ENCODE results near the gene VPS4A. TPM values are rescaled to one million over a fixed set of nuclear protein-coding genes. Genes with fewer than 3 reads are reported as not detected.
"Not testable (repeated sequence)": the region's sequence is repeated elsewhere in the genome, so short reads cannot be mapped to it uniquely, and the experiment has no call there.

The VPS4A gene
- total RNA-seq, 1 donor from 2014 or later: 27.4 TPM

DNA sequence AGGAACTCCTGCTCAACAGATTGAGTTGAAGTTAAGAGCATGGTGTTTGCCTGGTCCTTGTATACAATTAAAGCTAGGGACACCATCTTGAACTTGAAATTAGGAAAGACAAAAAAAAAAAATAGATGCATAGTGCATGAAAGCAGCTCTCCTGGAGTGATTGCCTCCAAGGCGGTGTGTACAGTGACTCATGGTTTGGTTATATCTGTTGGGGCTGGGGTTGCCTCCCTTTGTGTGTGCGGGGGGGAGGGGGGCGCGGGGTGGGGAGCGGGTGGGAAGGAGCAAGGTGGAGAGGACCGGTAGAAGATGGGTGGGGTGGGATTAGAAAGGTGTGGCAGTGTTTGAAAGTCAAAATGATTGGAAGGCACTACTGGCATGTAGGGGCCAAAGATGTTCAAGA is 37.1 kb downstream of the VPS4A start:
- TF ChIP-seq, protein P1, sequence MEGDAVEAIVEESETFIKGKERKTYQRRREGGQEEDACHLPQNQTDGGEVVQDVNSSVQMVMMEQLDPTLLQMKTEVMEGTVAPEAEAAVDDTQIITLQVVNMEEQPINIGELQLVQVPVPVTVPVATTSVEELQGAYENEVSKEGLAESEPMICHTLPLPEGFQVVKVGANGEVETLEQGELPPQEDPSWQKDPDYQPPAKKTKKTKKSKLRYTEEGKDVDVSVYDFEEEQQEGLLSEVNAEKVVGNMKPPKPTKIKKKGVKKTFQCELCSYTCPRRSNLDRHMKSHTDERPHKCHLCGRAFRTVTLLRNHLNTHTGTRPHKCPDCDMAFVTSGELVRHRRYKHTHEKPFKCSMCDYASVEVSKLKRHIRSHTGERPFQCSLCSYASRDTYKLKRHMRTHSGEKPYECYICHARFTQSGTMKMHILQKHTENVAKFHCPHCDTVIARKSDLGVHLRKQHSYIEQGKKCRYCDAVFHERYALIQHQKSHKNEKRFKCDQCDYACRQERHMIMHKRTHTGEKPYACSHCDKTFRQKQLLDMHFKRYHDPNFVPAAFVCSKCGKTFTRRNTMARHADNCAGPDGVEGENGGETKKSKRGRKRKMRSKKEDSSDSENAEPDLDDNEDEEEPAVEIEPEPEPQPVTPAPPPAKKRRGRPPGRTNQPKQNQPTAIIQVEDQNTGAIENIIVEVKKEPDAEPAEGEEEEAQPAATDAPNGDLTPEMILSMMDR (IDR thresholded peaks at IDR 0.05; ENCODE audit: borderline replicate concordance): no peak
- H3K4me1 ChIP-seq: no peaks in the 10 kb centered on the region
- H3K27me3 ChIP-seq (ENCODE audit: low read depth): no peaks in the 10 kb centered on the region
- no peaks in the 10 kb centered on the region for H3K9me3 ChIP-seq (replicated peaks)
- H3K36me3 ChIP-seq: peaks cover 33% of the 10 kb centered on the region
- H3K4me3 ChIP-seq: no peak overlapping the region
- intact Hi-C loops (cut with micrococcal nuclease): no loop called here
- DNase-seq: no peak
- H3K27ac ChIP-seq (replicated peaks): no peak overlapping the region

DNA sequence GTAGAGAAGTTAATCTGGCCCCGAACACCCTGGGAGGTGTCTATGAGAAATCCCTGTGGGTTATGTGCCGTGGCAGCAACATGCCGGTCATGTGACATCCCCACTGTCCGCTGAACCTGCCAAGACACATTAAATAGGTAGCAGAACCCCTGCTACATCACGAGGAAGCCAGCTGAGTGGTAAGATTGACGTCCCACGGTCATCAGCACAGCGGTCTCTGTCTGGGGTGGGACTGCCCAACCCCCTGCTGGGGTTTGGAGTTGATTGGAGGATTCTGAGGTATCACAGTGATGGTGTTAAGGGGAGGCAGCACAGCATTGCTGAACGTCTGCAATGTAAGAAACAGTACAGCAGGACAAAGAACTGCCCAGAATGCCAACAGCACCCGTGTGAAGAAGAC is 38.4 kb downstream of the VPS4A start:
- TF ChIP-seq, protein P1 (IDR thresholded peaks at IDR 0.05; ENCODE audit: borderline replicate concordance): no peak
- no peaks in the 10 kb centered on the region for H3K9me3 ChIP-seq (replicated peaks)
- H3K36me3 ChIP-seq: peaks cover 27% of the 10 kb centered on the region
- H3K27me3 ChIP-seq (ENCODE audit: low read depth): no peaks in the 10 kb centered on the region
- no peak overlapping the region for H3K4me3 ChIP-seq
- no peak overlapping the region for H3K27ac ChIP-seq (replicated peaks)
- H3K4me1 ChIP-seq: no peaks in the 10 kb centered on the region
- intact Hi-C loops (cut with micrococcal nuclease): no loop called here
- no peak for DNase-seq

DNA sequence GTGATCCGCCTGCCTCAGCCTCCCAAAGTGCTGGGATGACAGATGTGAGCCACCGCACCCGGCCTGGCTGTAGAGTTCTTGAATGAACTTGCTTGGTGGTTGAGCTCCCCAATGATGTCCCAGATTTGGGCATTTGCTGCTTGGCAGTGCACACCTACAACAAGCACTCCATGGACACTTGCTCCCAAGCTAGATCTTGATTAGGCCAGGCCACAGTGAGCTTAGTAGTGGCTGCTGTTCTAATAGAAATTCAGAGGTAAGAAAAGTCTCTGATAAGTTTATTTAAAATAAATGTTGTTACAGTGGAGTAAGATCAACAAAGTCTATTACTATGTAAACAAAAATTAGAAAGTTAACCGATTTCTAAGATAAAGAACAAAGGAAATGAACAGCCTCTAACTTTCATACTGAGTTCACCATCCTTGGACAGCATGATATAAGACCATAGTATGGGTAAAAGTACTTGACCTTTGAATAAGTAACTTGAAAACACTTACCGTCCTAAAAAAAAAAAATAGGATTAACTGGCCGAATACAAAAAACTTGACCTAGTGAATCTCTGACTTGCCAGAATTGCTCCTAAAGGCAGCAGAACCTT is 39.5 kb downstream of the VPS4A start:
- H3K9me3 ChIP-seq (replicated peaks): no peaks in the 10 kb centered on the region
- no peaks in the 10 kb centered on the region for H3K27me3 ChIP-seq (ENCODE audit: low read depth)
- no peak for DNase-seq
- H3K4me3 ChIP-seq: no peak overlapping the region
- no peak overlapping the region for H3K27ac ChIP-seq (replicated peaks)
- H3K4me1 ChIP-seq: no peaks in the 10 kb centered on the region
- TF ChIP-seq, protein P1 (IDR thresholded peaks at IDR 0.05; ENCODE audit: borderline replicate concordance): no peak
- peaks cover 27% of the 10 kb centered on the region for H3K36me3 ChIP-seq
- intact Hi-C loops (cut with micrococcal nuclease): no loop called here

DNA sequence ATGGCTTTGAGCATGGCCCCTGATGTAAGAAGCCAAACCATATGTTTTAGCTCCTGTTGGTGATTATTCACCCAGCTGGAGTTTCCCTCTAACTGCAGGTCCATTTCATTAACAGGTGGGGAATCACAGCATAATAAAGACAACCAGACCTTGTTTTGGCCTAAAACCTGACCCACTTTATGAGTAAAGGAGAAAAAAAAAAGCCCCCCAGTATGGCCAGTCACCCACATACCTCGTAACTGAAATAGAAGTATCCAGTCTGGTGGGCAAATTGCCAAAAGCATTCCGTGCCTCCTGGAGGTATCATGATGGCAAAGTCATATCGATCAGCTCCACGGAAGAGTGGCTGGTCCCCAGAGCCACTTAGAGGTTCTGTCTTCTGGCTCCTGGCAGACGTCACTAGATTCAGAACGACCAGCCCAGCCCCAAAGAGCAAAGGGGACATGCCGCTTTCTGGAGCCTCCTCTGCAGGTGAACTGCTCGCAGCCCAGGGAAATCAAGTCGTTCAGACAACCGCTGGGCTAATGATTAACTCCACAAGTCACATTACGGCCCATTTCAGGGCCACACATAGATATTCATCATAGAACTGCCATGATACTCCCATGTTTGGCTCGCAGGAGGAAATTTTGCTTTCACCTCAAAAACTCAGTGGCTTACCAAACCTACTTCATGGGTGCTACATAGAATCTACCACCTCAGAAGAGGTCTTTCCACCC is 40.3 kb downstream of the VPS4A start, which contains the start of gene TMED6:
Gene TMED6 (minus strand): TSS at position 478 of the 719 bp plus-strand sequence. CDS start 33 bp downstream, at position 445.
- TF ChIP-seq, protein P1 (IDR thresholded peaks at IDR 0.05; ENCODE audit: borderline replicate concordance): no peak
- no peaks in the 10 kb centered on the region for H3K9me3 ChIP-seq (replicated peaks)
- H3K27ac ChIP-seq (replicated peaks): no peak within 1 kb of the TSS
- H3K27me3 ChIP-seq (ENCODE audit: low read depth): no peaks in the 10 kb centered on the region
- peaks cover 27% of the 10 kb centered on the region for H3K36me3 ChIP-seq
- intact Hi-C loops (cut with micrococcal nuclease): no loop called here
- H3K4me3 ChIP-seq: no peak within 1 kb of the TSS
- no peaks in the 10 kb centered on the region for H3K4me1 ChIP-seq
- no peak for DNase-seq

DNA sequence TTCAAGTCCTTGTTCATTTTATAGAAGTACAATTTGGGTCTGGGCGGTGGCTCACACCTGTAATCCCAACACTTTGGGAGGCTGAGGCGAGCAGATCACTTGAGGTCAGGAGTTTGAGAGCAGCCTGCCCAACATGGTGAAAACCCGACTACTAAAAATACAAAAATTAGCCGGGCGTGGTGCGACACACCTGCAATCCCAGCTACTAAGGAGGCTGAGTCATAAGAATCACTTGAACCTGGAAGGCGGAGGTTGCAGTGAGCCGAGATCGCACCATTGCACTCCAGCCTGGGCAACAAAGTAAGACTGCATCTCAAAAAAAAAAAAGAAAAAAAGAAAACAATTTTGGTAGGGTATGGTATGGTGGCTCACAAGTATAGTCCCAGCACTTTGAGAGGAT is 48.9 kb downstream of the VPS4A start:
- DNase-seq; H3K4me1 ChIP-seq; intact Hi-C loops (cut with micrococcal nuclease); H3K9me3 ChIP-seq (replicated peaks); H3K27me3 ChIP-seq (ENCODE audit: low read depth); H3K4me3 ChIP-seq; H3K27ac ChIP-seq (replicated peaks): not testable (repeated sequence)
- peaks cover 31% of the 10 kb centered on the region for H3K36me3 ChIP-seq

- intact Hi-C loops (cut with micrococcal nuclease): no loop called here
- TF ChIP-seq, protein P1 (IDR thresholded peaks at IDR 0.05; ENCODE audit: borderline replicate concordance): no peak
- H3K36me3 ChIP-seq: peaks cover 64% of the 10 kb centered on the region
- no peak overlapping the region for H3K4me3 ChIP-seq
- DNase-seq: no peak
- H3K27me3 ChIP-seq (ENCODE audit: low read depth): no peaks in the 10 kb centered on the region
- H3K4me1 ChIP-seq: no peaks in the 10 kb centered on the region
- H3K27ac ChIP-seq (replicated peaks): no peak overlapping the region
- H3K9me3 ChIP-seq (replicated peaks): no peaks in the 10 kb centered on the region
These were observed 52.1 kb downstream of the VPS4A start for GRCh38 chr16:69363281-69363717.

Measured in left ventricle myocardium inferior (tissue), 1 donor.